ENCODE results near the gene SCN9A.

Gene SCN9A

DNA sequence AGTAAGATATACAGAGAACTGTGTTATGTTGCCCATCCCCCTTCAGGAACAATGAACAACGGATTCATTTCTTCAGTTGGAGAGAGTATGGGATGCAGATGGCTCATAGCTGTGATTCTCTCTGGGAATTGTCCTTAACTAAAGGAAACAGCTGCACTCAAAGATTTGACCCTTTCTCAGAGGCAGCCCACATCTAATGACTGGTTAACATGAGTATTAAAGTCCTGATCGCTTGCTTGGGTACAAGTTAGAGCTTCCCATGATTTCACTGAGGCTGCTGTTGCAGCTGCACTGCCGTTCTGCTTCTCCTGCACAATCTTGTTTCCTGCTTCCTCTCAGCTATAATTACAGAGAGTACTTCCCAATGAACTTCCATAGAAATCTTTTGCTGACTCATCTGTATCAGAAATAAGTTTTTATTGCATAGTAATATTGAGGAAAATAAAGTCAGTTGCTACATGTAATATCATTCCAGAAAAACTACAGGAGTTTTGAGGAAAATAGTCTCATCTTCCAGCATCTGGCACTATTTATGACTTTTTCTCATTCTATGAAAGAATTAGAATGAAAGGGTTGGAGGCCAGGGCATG is 12.8 kb upstream of the SCN9A start:
- no peak overlapping the region for H3K4me3 ChIP-seq (ENCODE audit: low read length)
- no peak for TF ChIP-seq ZNF274 (IDR thresholded peaks at IDR 0.05; ENCODE audit: low read depth, low read length)

DNA sequence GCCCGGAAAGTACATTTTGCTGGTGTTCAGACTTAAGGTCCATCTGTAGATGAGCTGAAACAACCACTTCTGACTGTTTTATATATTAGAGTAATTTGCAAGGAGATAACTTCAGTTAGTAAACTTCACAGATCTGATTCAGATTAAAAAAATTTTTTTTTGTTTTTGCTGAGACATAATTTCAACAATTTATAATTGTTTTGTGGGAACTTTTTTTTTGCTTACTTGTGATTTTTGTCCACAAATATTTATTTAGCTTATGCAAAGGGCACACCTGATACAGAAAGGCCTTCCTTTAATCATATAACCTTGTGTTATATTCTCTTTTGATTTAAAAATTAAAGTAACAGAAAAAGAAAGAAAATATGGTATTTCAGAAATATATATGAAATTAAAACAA is 9.6 kb upstream of the SCN9A start:
- no peak for TF ChIP-seq ZNF274 (IDR thresholded peaks at IDR 0.05; ENCODE audit: low read depth, low read length)
- no peak overlapping the region for H3K4me3 ChIP-seq (ENCODE audit: low read length)

DNA sequence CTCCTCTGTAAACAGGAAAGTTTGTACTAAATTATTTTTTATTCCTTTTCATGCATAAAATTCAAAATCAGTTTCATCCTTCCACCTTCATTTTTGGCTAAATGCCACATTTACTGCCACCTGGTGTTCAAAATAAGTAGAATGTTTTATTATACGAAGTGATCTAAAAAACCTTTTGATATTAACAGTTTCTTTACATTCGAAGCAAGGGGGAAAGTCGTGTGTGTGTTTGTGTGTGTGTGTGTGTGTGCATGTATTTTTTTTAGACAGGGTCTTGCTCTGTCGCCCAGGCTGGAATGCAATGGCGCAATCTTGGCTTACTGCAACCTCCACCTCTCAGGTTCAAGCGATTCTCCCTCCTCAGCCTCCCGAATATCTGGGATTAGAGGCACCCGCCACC is 9.0 kb upstream of the SCN9A start:
- H3K4me3 ChIP-seq (ENCODE audit: low read length), result no peak overlapping the region
- TF ChIP-seq ZNF274 (IDR thresholded peaks at IDR 0.05; ENCODE audit: low read depth, low read length), result no peak

DNA sequence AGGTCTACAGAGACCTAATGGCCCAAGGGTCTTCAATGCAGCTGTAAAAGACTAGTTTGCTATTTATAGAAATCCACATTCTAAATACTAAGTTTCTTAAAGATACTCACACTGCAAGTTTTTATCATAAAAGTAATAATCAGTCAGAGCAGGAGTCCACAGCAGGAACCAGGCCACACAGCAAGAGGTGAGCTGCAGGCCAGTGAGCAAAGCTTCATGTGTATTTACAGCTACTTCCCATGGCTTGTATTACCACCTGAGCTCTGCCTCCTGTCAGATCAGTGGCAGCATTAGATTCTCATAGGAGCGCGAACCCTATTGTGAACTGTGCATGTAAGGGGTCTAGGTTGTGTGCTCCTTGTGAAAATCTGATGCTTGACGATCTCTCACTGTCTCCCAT is 6.7 kb upstream of the SCN9A start:
- no peak for TF ChIP-seq ZNF274 (IDR thresholded peaks at IDR 0.05; ENCODE audit: low read depth, low read length)
- no peak overlapping the region for H3K4me3 ChIP-seq (ENCODE audit: low read length)

DNA sequence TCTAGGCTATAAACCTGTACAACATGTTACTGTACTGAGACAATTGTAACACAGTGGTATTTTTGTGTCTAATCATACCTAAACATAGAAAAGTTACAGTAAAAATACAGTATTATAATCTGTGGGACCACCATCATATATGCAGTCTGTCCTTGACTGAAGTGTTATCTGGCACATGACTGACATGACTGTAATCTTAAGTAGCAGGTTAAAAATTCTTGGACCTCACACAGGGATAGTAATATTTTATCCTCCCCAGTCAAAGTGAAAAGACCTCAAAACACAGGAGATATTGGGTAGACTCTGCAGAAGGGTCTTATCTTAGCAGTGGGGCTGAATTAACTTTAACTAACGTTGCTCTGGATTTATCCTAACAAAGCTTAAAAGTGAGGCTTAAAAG is 4.9 kb upstream of the SCN9A start:
- TF ChIP-seq ZNF274 (IDR thresholded peaks at IDR 0.05; ENCODE audit: low read depth, low read length), result no peak
- H3K4me3 ChIP-seq (ENCODE audit: low read length), result no peak overlapping the region

DNA sequence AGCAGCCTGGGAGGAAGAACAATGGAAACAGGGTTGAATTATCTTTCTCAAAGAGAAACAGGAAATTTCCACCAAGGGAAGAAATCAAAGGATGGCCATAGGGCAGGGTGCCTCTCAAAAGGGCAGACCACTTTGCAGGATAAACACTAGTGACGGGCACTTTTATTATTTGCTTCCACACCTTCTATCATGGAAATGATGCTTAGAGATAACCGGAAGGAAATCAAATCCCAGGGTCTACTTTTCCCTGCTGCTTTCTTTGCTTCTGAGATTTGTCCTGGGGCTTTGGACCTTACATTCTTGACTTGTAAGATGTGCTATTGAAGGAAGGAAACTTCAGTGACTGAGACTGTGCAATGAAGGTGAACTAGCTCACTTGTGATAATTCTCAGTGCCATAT is 1.1 kb upstream of the SCN9A start:
- no peak for TF ChIP-seq ZNF274 (IDR thresholded peaks at IDR 0.05; ENCODE audit: low read depth, low read length)

DNA sequence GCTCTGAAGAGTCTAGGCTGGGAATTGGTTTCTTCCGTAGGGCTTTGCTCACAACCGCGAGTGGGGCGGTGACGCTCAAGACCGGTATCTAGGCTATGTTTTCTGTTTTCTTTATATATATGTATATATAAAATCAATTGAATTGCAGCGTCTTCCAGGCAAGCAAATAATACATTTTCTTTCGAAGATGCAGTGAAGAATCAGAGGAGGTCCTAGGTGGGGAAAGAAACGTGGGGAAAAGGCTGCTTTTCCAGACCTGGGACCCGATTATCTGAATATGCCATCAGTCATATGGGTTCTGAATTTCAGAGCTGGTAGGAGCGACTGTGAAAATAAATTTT is 714 bp upstream of the SCN9A start:
- no peak overlapping the region; the same call in 1 of the 2 replicates for H3K4me3 ChIP-seq (ENCODE audit: low read length)
- no peak for TF ChIP-seq ZNF274 (IDR thresholded peaks at IDR 0.05; ENCODE audit: low read depth, low read length)

More for the DNA sequence above, 1.1 kb upstream of the SCN9A start:
- no peak overlapping the region for H3K4me3 ChIP-seq (ENCODE audit: low read length)

DNA sequence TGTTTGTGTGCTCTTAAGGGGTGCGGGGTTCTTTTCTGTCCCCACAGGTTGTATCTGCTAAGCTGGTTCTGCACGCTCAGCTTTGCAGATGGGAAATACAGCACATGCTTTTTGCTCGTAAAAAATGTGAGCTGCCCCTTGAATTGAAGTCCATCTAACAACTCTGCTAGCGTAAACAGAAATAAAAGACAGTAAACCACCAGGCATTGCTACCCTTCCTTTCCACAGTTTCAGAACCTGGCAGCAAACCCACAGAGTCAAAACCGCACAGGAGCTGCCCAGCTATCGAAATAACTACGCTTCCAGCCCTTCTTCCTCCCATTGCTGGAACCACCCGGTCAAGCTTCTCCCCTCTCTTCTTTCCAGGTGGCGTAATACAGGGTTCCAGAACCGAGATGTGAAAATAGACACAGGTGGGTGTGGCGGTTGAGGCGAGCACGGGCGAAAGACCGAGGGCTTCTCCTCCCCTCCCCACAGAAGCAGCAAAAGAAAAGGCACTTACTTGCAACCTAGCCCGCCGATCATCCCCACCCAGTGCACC is 479 bp downstream of the SCN9A start:
- H3K4me3 ChIP-seq (ENCODE audit: low read length), result peak overlapping the region; percentile 6
- TF ChIP-seq ZNF274 (IDR thresholded peaks at IDR 0.05; ENCODE audit: low read depth, low read length), result no peak

DNA sequence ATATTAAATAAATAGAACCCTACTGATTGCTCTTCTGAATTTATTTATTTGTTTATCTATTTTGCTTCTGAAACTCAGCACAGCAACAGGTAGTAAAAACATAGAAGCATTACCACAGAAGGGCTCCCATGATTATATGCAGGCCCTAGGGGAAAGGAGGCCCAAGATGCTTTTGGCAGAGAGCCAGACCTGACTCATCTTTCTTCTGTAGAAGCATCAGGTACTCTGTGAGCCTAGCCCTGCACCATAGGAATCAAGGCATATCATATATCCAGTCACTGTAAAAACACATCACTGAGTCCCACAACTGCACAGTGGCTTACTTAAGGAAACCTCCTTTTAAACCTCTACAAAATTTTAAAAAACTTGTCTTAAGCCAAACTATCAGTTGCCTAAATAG is 1.8 kb downstream of the SCN9A start:
- no peak for TF ChIP-seq ZNF274 (IDR thresholded peaks at IDR 0.05; ENCODE audit: low read depth, low read length)
- H3K4me3 ChIP-seq (ENCODE audit: low read length), result no peak overlapping the region

DNA sequence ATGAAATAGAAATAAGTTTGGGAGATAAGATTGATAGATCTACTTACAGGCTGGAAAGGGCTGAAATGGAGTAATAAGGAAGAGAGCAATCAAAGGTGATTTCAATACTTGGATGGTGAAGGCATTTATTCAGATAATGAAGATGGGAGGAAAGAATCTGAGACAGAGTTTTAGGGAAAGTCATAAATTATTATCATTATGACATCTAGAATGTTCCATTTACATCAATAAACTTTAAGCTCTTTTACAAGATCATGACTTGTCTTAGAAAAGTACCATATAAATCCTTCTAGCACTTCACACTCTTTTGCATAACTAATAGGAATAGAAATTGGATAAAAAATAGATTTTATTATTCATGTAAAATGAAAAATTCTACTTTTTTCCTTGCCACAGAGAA is 2.2 kb downstream of the SCN9A start:
- H3K4me3 ChIP-seq (ENCODE audit: low read length), result no peak overlapping the region
- TF ChIP-seq ZNF274 (IDR thresholded peaks at IDR 0.05; ENCODE audit: low read depth, low read length), result no peak

DNA sequence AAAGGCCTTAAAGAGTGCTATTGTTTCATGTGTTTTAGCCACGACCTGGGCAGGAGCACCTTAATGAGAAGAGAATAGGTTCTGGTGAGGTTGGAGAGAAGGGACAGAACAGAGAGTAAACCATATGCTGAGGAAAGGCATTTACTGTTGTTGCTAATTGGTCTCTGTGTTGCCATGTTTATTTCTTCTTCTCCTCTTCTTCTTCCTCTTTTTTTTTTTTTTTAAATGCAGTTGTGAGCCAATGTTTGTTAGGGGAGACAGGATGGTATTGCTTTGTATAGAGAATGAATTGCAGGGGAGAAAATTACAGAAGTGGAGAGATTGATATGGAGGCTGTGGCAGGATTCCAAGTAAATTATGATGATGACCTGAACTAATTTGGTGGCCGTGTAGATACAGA is 2.6 kb downstream of the SCN9A start:
- TF ChIP-seq ZNF274 (IDR thresholded peaks at IDR 0.05; ENCODE audit: low read depth, low read length), result no peak
- no peak overlapping the region for H3K4me3 ChIP-seq (ENCODE audit: low read length)

DNA sequence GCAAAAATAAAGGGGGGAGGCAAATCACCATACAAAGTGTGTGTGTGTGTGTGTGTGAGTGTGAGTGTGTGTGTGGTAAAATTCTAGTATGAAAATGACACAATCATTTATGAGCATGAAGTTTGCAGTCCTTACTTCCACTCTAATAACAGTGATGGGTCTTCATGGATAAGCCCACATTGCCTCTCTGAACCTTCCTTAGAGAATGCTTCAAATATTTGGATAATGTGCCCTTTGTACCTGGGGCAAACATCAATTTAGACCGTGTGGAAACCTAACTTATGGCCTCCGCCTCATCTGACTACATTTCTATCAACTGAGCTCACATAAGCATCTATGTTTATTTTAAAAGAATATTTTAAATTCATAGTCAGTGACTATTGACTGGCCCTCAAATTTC is 3.7 kb downstream of the SCN9A start:
- TF ChIP-seq ZNF274 (IDR thresholded peaks at IDR 0.05; ENCODE audit: low read depth, low read length), result no peak

DNA sequence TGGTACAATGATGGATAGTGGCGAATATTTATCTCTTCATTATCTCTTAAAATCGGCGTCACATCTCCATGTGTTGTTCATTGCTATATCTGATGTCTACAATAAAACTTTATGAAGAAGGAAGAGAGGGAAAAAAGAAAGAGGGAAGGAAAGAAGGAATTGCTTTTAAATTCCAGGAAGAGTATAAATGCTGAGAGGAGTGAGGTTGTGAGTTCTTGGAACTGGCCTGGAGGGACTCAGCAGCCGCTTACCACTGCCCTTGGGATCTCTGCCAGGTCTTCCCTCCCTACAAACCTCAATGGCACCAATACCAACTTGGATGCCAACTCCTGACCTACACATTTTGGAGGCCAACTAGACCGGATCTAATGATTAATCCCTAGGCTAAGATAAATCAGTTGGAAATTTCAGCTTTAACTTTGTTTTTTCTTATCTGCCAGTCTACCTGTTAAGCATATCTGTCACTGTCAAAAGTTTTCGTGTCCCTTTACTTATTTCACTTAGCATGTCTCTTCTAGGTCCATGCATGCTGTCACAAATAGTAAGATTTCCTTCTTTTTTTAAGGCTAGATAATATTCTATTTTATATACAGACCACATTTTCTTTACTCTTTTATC is 9.8 kb downstream of the SCN9A start:
- TF ChIP-seq ZNF274 (IDR thresholded peaks at IDR 0.05; ENCODE audit: low read depth, low read length), result no peak
- H3K4me3 ChIP-seq (ENCODE audit: low read length), result no peak overlapping the region

More for the DNA sequence above, 3.7 kb downstream of the SCN9A start:
- H3K4me3 ChIP-seq (ENCODE audit: low read length), result no peak overlapping the region

DNA sequence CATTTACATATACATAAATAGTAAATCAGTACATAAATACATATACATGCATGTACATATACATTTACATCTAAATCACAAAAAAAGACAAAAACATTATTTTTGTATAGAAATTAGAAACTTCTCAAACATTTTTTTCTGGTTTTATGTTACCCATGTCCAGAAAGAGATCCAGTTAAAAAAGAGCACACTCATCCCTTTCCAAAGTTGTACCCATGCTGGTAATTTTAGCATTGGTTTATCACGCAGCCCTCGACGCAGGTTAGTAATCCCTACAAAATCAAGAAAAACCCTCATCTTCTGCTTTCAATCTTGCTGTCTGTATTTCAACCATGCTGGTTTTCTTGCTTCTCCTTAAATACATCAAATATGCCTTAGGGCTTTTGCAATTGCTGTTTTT is 10.5 kb downstream of the SCN9A start:
- TF ChIP-seq ZNF274 (IDR thresholded peaks at IDR 0.05; ENCODE audit: low read depth, low read length), result no peak
- no peak overlapping the region for H3K4me3 ChIP-seq (ENCODE audit: low read length)

DNA sequence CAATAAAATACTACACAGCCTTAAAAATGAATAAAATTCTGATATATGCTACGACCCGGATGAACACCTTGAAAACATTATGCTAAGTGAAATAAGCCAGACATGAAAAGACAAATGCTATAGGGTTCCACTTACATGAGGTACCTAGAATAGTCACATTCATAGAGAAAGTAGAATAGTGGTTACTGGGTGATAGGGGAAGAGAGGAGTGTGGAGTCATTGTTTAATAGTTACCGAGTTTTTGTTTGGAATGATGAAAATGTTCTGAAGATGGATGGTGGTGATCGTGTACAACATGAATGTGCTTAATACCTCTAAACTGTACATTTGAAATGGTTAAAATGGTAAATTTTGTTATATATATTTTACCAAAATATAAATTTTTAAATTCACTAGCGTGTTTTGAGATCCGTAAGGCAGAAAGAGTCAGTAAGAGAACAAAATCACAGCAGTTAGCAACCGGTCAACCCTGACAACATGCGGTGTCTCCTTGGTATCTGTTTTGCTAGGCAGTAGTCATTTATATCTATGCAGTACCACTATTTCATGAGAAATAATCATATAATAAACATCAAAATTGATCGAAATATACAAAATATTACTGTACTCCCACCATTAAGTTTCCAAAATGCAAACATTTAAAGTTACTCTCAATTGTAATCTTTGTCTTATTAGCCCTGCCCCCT is 11.1 kb downstream of the SCN9A start:
- H3K4me3 ChIP-seq (ENCODE audit: low read length), result no peak overlapping the region
- TF ChIP-seq ZNF274 (IDR thresholded peaks at IDR 0.05; ENCODE audit: low read depth, low read length), result no peak

Measured in GM08714 (cell line).